Hippocampal formation (tissue), 2 donors: ENCODE results near the gene USP17L27.
"Not testable (repeated sequence)": the region's sequence is repeated elsewhere in the genome, so short reads cannot be mapped to it uniquely, and the experiment has no call there.

Experiments
- DNase-seq, 2 donors: peaks; one replicate each; lab custom pipeline; 2025; lab: John Stamatoyannopoulos, UW

The USP17L27 gene

DNA sequence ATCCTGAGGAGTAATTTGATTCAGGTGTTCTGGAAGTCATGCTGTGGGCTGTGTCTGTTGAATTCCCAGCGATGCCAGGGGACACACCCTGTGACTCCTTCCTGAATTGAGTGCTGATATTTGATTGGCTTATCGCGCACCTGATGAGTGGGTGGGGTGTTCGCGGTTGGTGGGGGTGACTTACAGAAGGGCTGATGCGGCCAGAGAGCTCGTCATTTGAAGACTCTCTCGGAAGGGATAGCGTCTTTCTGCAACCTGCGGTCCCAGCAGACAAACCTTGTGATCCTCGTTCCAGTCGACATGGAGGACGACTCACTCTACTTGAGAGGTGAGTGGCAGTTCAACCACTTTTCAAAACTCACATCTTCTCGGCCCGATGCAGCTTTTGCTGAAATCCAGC is at the start of gene USP17L27:
Gene USP17L27, plus strand, starts transcription at position 301 of the 400 bp plus-strand sequence. Its CDS starts 0 bp downstream, at position 301.
- DNase-seq: not testable (repeated sequence)

- not testable (repeated sequence) for DNase-seq
Measured at GRCh38 chr4:9324191-9324590, 19.8 kb upstream of the USP17L27 start.

- DNase-seq: not testable (repeated sequence)
Measured at GRCh38 chr4:9324865-9325264, 19.1 kb upstream of the USP17L27 start, which contains the start of gene USP17L24. Gene USP17L24, plus strand, starts transcription at chr4:9325165. Its CDS starts 0 bp downstream, at chr4:9325165.

GRCh38 chr4:9329611-9330010 is 14.3 kb upstream of the USP17L27 start, which contains the start of gene USP17L25:
Gene USP17L25, plus strand, starts transcription at chr4:9329911. Its CDS starts 0 bp downstream, at chr4:9329911.
- DNase-seq: not testable (repeated sequence)

GRCh38 chr4:9334358-9334757 is 9.6 kb upstream of the USP17L27 start, which contains the start of gene USP17L26:
Gene USP17L26, plus strand, starts transcription at chr4:9334658. Its CDS starts 0 bp downstream, at chr4:9334658.
- DNase-seq: not testable (repeated sequence)

- DNase-seq: not testable (repeated sequence)
Measured at GRCh38 chr4:9339103-9339502, 4.8 kb upstream of the USP17L27 start, which contains the start of gene USP17L5. Gene USP17L5, plus strand, starts transcription at chr4:9339403. Its CDS starts 0 bp downstream, at chr4:9339403.

- not testable (repeated sequence) for DNase-seq
Measured at GRCh38 chr4:9348593-9348992, 4.6 kb downstream of the USP17L27 start, which contains the start of gene USP17L28. Gene USP17L28, plus strand, starts transcription at chr4:9348893. Its CDS starts 0 bp downstream, at chr4:9348893.

DNA sequence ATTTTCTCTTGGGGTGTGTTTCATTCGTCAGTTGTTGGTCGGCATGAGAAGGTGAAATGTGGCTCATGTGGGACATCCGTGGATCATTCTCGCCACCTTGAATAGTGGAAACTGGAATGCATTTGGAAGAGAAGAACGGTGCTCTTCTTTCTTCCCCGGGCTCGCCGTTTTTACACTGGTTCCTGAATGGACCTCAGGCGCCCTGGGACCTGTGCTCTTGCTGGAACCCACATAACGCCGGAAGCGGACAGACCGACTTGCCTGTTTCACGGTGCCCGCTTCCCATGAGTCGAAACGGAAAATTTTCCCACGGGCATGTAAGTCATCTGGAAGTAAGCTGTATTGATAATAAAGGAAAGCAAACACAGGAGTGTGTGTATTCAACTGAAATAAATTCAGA is 6.9 kb downstream of the USP17L27 start:
- not testable (repeated sequence) for DNase-seq

GRCh38 chr4:9353338-9353737 is 9.4 kb downstream of the USP17L27 start, which contains the start of gene USP17L29:
Gene USP17L29, plus strand, starts transcription at chr4:9353638. Its CDS starts 0 bp downstream, at chr4:9353638.
- not testable (repeated sequence) for DNase-seq

DNA sequence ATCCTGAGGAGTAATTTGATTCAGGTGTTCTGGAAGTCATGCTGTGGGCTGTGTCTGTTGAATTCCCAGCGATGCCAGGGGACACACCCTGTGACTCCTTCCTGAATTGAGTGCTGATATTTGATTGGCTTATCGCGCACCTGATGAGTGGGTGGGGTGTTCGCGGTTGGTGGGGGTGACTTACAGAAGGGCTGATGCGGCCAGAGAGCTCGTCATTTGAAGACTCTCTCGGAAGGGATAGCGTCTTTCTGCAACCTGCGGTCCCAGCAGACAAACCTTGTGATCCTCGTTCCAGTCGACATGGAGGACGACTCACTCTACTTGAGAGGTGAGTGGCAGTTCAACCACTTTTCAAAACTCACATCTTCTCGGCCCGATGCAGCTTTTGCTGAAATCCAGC is 18.9 kb downstream of the USP17L27 start, which contains the start of gene USP17L30:
Gene USP17L30, plus strand, starts transcription at position 301 of the 400 bp plus-strand sequence. Its CDS starts 0 bp downstream, at position 301.
- DNase-seq: not testable (repeated sequence)

DNA sequence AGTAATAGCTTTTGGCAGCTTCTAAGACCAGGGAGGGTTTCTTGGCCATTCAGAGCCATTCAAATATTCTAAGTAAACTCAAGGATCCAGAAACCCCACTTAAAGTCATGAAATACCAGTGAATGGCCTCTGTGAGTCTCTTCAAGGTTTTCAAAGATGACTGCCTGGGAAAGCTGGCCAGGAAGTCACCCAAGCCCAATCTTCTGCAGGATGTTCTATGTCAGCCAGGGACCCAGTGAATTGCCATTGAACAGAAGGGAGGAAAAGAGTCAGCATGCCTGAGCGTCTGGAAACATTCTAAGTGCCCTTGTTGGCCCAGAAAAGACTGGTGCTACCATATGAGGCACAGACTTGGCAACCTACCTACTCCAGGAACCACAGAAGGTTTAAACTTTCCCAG is 35.9 kb downstream of the USP17L27 start:
- not testable (repeated sequence) for DNase-seq

DNA sequence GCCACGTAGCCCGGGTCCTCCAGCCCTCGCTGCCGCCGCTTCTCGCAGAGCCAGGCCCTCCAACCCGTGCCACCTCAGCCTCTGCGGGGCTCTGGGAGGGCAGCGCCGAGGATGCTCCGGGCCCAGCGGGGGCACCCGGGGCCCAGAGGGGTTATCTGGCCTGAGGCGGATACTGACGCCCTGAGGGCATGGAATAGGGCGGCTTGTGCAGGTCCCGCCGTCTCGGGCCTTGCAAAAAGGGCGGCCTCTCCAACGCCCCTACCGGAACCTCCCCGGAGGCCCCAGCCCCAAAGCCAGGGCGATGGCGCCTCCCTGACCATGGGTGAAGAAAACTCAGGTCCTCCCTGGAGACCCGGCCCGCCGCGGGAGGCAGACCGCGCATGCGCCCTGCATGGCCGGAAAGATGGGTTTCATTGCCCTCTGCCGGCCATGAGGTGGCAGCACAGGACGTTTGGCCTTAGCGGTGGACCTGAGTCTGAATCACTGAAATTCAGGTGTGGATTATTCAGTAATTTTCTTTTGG is 37.1 kb downstream of the USP17L27 start:
- not testable (repeated sequence) for DNase-seq

- DNase-seq: no peak
Measured at GRCh38 chr4:9384126-9384525, 40.2 kb downstream of the USP17L27 start.

- DNase-seq: not testable (repeated sequence)
Measured at GRCh38 chr4:9389001-9389400, 45.1 kb downstream of the USP17L27 start.
